Fibroblast of skin of right quadriceps (primary cell): ENCODE results near the gene DZIP3.
A peak's percentile ranks its signal among the peaks of the same experiment; 100 is the strongest.
"Not testable (repeated sequence)": the region's sequence is repeated elsewhere in the genome, so short reads cannot be mapped to it uniquely, and the experiment has no call there.

Experiments
- DNase-seq: peaks from one replicate; pipeline ENCODE4 v3.0.0-alpha.2; 2013

The DZIP3 gene

DNA sequence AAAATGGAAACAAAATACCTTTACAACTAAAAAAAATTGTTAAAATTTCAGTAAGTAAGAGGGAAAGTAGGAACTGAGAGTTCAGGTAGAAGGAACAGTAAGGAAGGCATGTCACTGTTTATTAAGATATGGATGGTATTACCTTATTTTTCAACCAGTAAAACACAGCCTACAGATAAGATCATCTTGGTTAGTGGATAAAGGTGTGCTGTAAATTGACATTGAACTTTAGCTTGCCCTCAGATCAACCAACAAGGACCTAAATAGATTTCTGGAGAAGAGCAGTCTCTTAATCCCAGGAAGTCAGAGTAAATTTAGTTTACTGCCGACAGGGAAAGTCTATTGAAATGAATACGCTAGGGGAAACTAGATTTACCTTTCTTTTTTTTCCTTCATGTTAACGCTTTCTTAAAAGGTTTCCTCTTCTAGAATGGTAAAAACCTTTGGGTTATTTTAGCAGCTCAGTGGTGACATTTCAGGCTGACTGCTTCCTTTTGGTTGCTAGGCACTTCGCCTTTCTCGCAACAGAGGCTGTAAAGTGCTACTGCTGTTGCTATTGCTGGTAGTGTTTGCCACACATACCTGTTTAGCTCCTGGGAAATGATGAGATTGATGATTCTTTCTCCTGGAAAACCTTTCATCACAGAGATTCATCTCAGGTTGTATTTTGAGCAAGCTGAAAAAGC lies 12.9 kb downstream of the DZIP3 start:
- no peak for DNase-seq

DNA sequence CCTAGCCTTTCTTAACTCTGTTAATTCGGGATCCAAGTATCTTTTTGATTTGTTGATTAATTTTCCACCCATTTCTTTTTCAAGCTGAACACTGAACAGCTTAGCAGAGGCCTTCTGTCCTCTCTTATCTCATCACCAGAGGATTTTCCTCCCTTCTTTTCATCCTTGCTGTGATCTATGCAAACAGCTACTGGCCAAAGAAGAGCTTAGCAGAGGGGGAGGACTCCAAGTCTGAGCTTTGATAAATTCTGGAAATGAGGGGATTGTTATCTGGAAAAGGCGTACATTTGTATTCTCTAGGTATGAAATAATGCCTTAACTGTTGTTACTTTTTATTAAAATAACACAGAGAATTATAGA lies 13.4 kb downstream of the DZIP3 start:
- no peak for DNase-seq

DNA sequence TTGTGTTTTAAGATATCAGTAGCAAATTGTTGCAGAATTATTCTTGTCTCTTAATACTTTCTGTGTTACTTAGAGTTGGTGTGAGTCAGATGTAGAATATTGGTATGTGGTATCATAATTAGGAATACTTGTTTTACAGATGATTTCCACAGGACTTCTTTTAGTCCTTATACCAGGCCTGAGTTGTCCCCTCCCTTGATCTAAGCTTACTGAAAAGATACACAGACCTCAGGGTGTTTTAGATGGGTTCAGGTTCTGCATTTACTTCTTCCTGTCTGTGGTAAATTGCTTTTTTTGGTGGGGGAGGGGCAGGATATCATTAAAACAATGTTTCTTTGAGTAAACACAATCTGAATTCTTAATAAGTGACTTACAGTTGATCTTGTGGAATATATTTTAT lies 14.2 kb downstream of the DZIP3 start:
- DNase-seq, result peak; percentile 8

DNA sequence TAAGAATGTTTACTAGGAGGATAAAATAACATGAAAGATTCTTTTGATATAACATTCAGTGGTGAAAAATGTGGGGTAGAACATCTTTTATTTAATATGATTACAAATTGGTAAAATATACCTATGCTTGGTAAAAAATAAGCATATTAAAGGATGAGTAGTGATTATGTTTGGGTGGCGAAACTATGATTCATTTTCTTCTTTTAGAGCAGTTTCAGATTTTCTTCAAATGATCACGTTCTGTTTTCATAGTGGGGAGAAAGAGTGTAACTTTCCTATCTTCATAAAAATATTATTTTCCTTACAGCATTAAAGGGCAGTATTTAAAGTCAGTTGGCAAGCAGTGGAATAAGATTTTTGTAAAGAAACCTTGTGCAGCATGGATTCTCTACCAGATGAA lies 15.5 kb downstream of the DZIP3 start:
- DNase-seq, result no peak

DNA sequence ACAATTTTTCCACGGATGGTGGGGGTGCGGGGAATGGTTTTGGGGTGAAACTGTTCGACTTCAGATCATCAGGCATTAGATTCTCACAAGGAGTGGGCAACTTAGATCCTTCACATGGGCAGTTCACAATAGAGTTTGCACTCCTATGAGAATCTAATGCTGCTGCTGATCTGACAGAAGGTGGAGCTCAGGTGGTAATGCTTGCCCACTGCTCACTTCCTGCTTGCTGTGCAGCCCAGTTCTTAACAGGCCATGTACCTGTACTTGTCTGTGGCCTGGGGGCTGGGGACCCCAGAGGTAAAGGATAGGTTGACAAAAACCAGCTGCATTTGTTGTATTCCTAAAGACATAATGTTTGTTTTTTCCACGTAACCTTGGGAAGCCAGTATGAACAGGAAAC lies 16.0 kb downstream of the DZIP3 start:
- no peak for DNase-seq

DNA sequence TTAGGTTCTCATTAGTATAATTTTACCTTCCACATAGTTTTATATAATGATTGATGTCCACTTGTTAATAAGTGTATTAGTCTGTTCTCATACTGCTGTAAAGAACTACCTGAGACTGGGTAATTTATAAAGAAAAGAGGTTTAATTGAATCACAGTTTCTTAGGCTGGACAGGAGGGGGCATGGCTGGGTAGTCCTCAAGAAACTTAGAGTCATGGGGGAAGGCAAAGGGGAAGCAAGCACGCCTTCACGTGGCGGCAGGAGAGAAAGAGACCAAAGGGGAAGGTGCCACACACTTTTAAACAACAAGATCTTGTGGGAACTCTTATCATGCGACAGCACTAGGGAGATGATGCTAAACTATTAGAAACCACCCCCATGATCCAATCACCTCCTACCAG lies 19.2 kb downstream of the DZIP3 start:
- no peak for DNase-seq

DNA sequence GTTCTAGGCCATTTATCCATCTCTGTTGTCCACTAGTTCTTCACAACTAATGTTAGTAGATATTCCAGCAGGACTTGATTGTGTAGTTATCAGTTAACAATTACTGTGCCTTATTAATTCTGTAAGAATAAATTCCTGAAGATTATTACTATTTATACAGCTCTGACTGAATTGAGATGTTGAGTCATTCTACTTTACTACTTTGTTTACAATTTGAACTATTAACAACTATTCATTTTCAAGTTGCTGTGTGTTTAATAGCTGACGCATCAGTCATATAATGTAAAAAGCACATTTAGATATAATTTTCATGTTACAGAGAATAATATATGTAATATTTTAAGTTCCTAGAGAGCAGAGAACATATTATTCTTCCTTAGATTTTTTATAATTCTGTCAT lies 21.1 kb downstream of the DZIP3 start:
- no peak for DNase-seq

DNA sequence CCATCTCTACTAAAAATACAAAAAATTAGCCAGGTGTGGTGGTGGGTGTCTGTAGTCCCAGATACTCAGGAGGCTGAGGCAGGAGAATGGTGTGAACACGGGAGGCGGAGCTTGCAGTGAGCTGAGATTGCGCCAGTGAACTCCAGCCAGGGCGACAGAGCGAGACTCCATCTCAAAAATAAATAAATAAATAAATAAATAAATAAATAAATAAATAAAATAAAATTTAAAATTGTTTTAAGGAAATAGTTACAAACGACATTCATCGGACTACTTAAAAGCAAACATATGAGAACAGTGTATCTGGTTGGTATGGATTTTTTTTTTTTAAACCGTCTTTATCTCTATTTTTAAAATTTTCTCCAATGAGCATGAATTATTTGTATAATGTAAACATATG lies 26.6 kb downstream of the DZIP3 start:
- DNase-seq, result not testable (repeated sequence)

DNA sequence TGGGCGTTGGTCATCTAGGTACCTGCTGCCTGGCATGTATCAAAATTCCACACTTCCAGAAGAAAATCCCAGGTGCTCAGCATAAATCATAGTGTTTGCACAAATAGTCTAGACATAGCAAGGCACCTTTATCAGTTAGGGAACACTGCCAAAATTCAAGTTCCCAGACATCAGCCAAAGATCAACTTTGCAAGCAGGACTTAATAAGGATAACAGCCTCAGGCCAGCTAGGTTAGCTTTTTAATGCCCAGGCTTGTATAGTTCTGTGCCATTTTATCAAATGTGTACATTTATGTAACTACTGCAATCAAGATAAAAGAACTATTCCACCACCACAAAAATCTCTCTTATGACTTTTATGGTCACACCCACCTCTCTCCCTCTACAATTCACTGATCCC lies 30.7 kb downstream of the DZIP3 start:
- DNase-seq, result no peak

DNA sequence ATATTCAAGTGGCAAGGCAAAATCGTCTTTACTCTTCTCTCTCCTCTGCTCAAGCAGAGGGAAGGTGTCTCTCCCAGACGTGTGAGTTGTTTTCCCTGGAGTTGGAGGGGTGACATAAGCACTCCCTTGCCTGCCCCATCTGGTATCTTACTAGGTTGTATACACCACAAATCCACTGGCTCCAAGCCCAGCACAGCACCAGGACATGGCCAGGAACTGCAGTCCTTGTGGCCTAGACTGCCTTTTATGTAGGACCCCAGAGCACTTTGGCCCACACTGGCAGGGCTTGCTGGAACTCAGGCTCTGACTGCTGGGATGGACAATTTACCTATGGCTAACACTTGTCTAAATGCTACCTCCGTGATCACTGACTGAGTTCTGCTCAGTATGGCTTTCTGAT lies 34.0 kb downstream of the DZIP3 start:
- DNase-seq, result no peak

DNA sequence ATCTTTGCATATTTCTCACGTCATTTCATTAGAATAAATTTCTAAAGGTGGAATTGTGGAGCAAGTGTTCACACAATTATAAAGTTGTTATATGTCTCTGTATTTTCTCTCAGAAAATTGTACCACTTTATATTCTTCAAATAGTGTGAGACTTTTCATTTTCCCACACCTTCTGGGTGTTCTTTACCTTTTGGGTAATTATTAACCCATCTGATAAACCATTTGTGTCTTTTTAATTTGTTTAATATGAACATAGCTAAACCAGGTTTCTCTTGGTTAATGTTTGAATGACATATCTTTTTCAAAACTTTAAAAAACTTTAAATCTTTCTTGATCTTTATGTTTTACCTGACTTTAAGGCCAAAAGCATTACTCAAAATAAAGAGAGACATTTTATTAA lies 40.5 kb downstream of the DZIP3 start:
- DNase-seq, result no peak

DNA sequence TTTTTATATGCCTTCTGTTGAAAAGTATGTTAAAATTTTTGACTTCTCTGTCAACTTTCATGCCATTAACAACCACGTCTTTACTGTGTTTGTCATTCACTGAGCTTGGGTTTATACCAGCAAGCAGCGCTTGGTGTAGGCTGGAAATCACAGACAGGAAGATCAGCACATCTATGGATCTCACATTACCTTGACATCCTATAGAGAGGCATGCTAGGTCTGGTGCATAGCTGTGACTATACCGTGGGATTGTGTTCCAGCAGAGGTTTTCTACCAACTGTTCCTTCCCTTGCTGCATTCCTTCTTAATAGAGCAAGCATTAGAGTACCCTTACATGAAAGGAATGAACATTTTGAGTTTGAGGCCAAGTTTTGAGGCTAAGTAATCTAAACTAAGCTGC lies 53.0 kb downstream of the DZIP3 start:
- DNase-seq, result no peak

DNA sequence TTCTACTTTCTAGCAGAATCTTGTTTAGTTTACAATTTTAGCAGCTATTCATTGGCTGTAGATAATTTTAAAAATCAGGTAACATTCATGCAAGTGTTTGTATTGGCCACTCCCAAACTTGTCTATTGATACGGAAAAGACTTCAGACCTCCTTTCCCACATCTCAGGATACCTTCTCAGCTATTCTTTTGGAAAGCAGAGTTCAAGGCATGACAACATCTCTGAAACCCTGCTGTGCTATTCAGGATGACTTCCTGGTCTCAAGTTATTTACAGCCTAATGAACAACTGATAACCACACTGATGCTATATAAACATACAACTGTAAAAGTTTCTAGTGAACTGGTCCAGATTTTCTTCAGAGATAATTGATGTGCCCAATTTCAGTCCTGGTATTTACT lies 55.8 kb downstream of the DZIP3 start:
- DNase-seq, result no peak

DNA sequence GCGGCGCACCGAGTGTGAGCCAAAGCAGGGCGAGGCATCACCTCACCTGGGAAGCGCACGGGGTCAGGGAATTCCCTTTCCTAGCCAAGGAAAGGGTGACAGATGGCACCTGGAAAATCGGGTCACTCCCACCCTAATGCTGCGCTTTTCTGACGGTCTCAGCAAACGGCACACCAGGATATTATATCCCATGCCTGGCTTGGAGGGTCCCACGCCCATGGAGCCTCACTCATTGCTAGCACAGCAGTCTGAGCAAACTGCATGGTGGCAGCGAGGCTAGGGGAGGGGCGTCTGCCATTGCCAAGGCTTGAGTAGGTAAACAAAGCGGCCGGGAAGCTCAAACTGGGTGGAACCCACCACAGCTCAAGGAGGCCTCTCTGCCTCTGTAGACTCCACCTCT lies 66.1 kb downstream of the DZIP3 start:
- not testable (repeated sequence) for DNase-seq

DNA sequence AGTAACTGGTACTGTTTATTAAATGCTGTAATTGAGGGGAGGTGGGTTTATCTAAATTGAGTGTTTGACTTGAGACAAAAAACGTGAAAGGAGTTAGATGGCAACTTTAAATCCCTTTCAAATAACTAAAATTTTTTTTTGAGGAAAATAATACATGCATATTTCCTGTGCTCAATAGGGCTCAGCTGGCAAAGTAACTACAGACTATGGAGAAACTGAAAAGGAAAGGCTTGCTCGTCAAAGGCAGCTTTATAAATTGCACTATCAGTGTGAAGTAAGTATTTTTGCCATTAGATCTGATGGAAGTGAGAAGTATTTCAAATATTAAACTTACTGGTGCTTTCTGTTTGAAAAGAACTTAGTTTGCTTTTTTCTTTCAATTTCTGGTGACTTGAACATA lies 72.2 kb downstream of the DZIP3 start:
- no peak for DNase-seq

DNA sequence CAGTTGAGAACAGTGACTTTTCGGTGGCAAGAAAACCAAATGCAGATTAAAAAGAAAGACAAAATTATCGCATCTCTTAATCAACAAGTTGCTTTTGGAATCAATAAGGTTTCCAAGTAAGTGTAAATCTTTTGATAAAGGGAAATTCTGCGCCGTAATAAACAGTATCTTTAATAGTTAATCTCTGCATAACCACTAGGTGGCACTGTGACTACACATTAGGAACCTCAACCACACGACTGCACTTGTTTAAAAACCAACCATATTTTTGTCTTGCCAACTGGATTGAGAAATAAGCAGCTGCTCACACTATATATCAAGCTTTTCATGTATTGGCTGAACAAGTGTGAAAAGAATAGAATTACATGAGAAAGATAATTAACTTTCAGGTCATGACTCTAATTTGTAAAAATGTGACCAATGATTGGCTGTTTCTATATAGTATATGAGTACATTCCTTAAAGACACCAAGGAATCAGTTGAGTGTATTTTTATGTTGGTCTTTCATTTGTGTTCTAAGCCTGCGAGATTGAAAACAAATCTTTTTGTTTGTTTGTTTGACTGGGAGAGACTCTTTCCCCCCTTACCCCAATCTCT lies 72.7 kb downstream of the DZIP3 start:
- DNase-seq, result peak; percentile 64

DNA sequence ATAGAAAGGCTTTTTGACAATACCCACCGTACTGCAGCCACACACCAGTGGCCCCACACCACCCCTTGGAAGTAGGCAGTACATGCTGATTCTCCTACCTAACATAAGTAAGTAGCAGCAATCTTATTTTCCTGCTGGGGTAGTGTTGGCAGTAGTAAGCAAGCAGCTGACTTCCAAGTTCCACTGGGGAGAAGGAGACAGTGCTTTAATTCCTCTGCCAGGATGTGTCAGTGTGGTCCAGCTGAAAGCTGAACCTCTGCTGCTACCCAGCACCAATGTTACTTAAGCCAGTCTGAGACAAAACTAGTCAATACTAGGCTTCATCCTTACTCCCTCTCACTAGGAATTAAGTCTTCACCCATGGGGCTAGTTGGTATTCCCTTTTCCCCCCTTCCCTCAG lies 74.7 kb downstream of the DZIP3 start:
- DNase-seq, result no peak

DNA sequence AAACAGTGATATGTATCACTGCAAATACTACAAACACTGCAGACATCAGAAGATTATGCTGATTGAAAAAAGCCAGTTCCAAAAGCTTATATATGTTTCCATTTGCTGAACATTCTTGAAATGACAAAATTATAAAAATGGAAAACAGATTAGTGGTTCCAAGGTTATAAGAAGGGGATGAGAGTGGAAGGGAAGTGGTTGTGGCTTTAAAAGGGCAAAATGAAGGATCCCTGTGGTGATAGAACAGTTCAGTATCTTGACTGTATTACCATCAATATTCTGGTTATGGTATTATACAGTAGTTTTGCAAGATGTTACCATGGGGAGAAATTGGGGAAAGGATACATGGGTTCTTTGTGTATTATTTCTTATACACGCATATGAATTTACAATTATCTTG lies 77.8 kb downstream of the DZIP3 start:
- no peak for DNase-seq

DNA sequence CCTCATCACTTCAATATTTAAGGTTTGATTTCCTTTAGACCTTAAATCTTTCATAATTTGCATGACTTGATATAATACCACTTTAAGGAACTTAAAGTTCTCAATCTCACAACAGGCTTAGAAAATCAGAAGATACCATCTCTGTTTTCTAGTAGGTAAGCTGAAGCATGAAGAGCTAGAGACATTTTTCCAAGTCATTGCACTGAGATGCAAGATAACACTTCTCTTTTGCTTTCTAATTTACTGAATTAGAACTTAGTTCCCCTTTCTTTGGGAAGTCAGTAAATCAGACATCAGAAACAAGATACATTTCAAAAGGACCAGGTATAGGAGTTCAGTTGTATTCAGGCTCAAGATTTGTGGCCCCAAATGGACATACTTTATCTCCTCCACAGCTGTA lies 79.7 kb downstream of the DZIP3 start:
- DNase-seq, result no peak

DNA sequence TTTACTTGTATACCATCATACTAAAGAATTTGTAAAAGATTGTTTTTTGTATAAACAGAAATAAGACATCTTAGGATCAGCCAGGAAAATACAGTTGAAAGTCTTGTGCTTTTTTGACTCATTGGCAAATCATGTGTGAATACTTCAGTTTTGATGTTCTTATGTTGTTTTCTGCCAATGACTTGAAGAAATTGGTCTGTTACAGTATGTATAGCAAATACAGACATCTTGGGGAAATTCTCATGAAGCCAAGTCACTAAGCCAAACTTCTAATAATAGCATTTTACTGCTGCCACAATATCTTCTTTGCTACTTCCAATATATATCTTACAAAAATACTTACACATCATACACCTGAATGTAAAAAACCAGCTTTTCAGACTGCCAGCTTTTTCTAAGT lies 83.2 kb downstream of the DZIP3 start:
- no peak for DNase-seq

DNA sequence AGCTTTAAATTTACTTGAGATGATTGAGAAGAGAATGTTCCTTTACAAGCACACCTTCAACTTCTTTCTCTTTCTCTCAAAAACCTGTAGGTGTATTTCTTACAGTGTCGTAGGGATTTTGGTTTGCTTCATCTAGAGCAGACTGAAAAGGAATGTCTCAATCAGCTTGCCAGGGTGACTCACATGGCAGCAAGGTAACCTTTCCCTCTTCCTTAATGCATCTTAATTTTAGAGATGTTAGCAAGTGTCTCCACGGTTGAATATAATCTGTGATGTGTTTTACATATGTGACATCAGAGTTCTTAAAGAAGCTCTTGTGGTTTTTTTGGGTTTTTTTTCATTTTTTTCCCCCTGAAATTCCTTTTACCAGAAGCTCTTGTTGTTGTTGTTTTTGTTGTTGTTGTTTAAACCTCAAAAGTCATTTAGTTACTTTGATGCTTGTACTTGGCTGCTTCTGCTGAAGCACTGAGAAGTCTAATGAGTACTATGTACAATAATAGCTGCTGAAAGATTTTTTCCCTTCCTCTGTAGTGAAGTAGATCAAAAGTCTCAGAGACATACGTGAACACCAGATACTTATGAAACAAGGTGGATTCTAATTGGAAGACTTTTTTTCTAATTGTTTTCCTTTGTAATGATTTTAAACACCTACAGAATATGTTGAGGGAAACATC lies 84.6 kb downstream of the DZIP3 start:
- DNase-seq, result no peak

DNA sequence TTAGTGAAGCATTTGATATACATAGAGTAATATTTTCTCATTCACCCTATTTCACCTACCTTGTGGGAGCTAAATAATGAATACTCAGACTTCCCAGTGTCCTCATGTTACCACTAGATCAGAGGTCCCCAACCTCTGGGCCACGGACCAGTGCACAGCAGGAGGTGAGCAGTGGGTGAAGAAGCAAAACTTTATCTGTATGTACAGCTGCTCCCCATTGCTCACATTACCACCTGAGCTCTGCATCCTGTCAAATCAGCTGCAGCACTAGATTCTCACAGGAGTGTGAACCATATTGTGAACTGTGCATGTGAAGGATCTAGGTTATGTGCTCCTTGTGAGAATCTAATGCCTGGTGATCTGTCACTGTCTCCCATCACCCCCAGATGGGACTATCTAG lies 88.3 kb downstream of the DZIP3 start:
- DNase-seq, result no peak

DNA sequence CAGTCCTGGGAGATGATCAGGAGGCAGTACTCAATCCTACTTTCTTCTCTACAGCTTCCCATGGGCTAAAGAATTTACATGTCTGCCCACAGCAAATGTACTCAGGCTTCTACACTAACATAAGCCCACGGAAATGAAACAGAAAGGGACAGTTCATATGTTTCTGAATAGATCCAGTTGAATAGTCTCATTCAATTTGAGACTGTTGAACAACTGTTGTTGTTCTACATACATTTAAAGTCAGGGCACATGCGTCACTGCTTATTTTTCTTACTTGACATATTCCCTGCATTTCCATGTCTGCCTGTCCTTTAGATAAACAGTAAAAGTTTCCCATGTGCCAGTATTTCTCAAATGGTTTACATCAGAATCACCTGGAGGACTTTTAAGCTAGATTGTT lies 102.8 kb downstream of the DZIP3 start:
- not testable (repeated sequence) for DNase-seq

DNA sequence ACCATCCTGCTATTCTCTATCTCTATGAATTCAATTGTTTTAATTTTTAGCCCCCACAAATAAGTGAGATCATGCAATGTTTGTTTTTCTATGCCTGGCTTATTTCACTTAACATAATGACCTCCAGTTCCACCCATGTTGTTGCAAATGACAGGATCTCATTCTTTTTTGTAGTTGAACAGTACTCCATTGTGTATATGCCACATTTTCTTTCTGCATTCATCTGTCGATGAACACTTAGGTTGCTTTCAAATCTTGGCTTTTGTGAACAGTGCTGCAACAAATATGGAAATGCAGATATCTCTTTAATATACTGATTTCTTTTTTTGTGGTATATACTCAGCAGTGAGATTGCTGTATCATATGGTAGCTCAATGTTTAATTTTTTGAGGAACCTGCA lies 108.9 kb downstream of the DZIP3 start:
- no peak for DNase-seq

DNA sequence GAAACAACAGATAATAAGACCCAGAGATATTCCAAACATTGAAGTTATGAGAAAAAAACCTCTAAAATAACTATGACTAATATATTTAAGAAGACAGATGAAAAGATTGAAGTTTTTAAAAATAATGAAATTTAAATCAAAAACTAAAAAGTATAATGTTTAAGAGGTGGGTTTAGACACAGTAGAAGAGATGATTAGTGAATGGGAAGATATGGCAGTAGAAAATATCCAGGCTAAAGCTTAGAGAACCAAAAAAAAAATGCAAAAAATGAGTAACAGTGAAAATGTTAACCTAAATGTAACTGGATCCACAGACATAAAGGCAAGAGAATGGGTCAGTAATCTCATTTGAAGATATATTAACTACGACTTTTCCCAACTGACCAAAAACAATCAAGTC lies 115.5 kb downstream of the DZIP3 start:
- DNase-seq, result no peak
